HEK293 (cell line): ENCODE measurements around the gene FBXO2.

ENCODE experiments used
- CTCF ChIP-seq: fragments of 450-650 bp; formaldehyde crosslinking; IDR thresholded peaks from 2 replicates; pipeline ENCODE4 v1.5.1; 2016; ENCODE audit warnings: missing biosample characterization, missing genetic modification characterization
- ELK4 ChIP-seq: IDR thresholded peaks from 2 replicates; pipeline ENCODE4 v1.6.1; 2011; ENCODE audit warnings: mild to moderate bottlenecking, low read depth, low read length, borderline replicate concordance
- MZF1 ChIP-seq: fragments of 450-650 bp; formaldehyde crosslinking; IDR thresholded peaks from 2 replicates; pipeline ENCODE4 v1.5.1; 2017; ENCODE audit warnings: missing biosample characterization, missing genetic modification characterization, borderline replicate concordance
- ZNF692 ChIP-seq: fragments of 450-650 bp; formaldehyde crosslinking; IDR thresholded peaks from 2 replicates; pipeline ENCODE4 v1.5.1; 2016; ENCODE audit warnings: missing biosample characterization, missing genetic modification characterization

GRCh38 chr1:11613347-11613746, 40.9 kb downstream of the FBXO2 start:
- no peak for TF ChIP-seq ELK4
- TF ChIP-seq MZF1 (tag by site-specific recombination), result no peak
- no peak for TF ChIP-seq CTCF (tag by site-specific recombination)
- TF ChIP-seq ZNF692, result no peak
